T-cell (primary cell): ENCODE measurements around the gene DNAH11. TPM values are rescaled to one million over a fixed set of nuclear protein-coding genes. Genes with fewer than 3 reads are reported as not detected.
"Not testable (repeated sequence)": the region's sequence is repeated elsewhere in the genome, so short reads cannot be mapped to it uniquely, and the experiment has no call there.

Source experiments
- ATAC-seq, 4 experiments: fragments of 200-7000 bp in 3 of 4; fragments of 150-1000 bp in 1 of 4; cut with Tn5 transposase; replicated peaks in 1 of 4; 1 replicate in 3 of 4; 2 replicates in 1 of 4; pipeline ENCODE4 v1.10.0; 2021; ENCODE audit warnings: moderate library complexity in 3 of 4, mild to moderate bottlenecking in 2 of 4, moderate number of reproducible peaks in 1 of 4
- CTCF ChIA-PET, 2 donors: fragments of 300-600 bp; sonication (Branson Sonifier 250); formaldehyde crosslinking; loops; one replicate each; lab custom pipeline; 2022; ENCODE audit warnings: antibody characterized with exemption in 2 of 2; lab: Charles Lee
- POLR2A ChIA-PET, 2 donors: fragments of 300-600 bp; sonication (Branson Sonifier 250); formaldehyde crosslinking; loops; one replicate each; lab custom pipeline; 2022; ENCODE audit warnings: antibody characterized with exemption in 2 of 2; lab: Charles Lee
- DNase-seq, 35 experiments: peaks; one replicate each; pipeline versions ENCODE4 v3.0.0 to v3.0.0-alpha.2; 2013 to 2023
- H3K27ac ChIP-seq: one replicate; pipeline ENCODE4 v1.5.1; 2013; ENCODE audit warnings: low read length
- H3K27me3 ChIP-seq, 2 experiments: replicated peaks in 1 of 2; 1 replicate in 1 of 2; 2 replicates in 1 of 2; pipeline versions ENCODE4 v1.6.1 to v1.7.0; 2013; ENCODE audit warnings: low read length in 1 of 2, mixed read lengths in 1 of 2; ENCODE audit not compliant: control insufficient read depth in 2 of 2, insufficient read depth in 2 of 2; ENCODE audit errors: extremely low read depth in 1 of 2
- H3K36me3 ChIP-seq, 2 donors: 1 replicate in 1 of 2; 2 replicates in 1 of 2; pipeline versions ENCODE4 v1.6.1 to v1.7.0; 2013; ENCODE audit warnings: low read length in 1 of 2; ENCODE audit not compliant: control insufficient read depth in 2 of 2, insufficient read depth in 1 of 2; ENCODE audit errors: extremely low read depth in 1 of 2
- H3K4me1 ChIP-seq, 2 experiments: 1 replicate in 1 of 2; 2 replicates in 1 of 2; pipeline versions ENCODE4 v1.6.1 to v1.7.0; 2013; ENCODE audit warnings: low read length in 2 of 2, mixed read lengths in 1 of 2; ENCODE audit not compliant: insufficient read depth in 2 of 2, control insufficient read depth in 1 of 2; ENCODE audit errors: extremely low read depth in 1 of 2
- H3K4me3 ChIP-seq, 2 donors: 1 replicate in 1 of 2; 2 replicates in 1 of 2; pipeline versions ENCODE4 v1.5.1 to v1.7.0; 2013; ENCODE audit warnings: mild to moderate bottlenecking in 2 of 2, low read length in 1 of 2, moderate library complexity in 1 of 2; ENCODE audit not compliant: control insufficient read depth in 1 of 2; ENCODE audit errors: extremely low read depth in 1 of 2
- H3K9me3 ChIP-seq: 2 replicates; pipeline ENCODE4 v1.7.0; 2013
- H3K27ac Mint-ChIP-seq, 2 donors: one replicate each; pipeline ENCODE4 v1.8.0; 2020 to 2021; ENCODE audit warnings: mild to moderate bottlenecking in 2 of 2, mixed read lengths in 2 of 2
- H3K27me3 Mint-ChIP-seq, 2 donors: one replicate each; pipeline ENCODE4 v1.8.0; 2021 to 2022; ENCODE audit warnings: mixed read lengths in 2 of 2
- H3K36me3 Mint-ChIP-seq: one replicate; pipeline ENCODE4 v1.8.0; 2021; ENCODE audit warnings: mixed read lengths
- H3K4me1 Mint-ChIP-seq, 3 donors: one replicate each; pipeline ENCODE4 v1.8.0; 2020 to 2022; ENCODE audit warnings: mixed read lengths in 3 of 3, mild to moderate bottlenecking in 1 of 3
- H3K4me3 Mint-ChIP-seq, 3 donors: one replicate each; pipeline ENCODE4 v1.8.0; 2020 to 2022; ENCODE audit warnings: mild to moderate bottlenecking in 3 of 3, mixed read lengths in 3 of 3, moderate library complexity in 3 of 3
- H3K9me3 Mint-ChIP-seq, 3 donors: one replicate each; pipeline ENCODE4 v1.8.0; 2020 to 2022; ENCODE audit warnings: mixed read lengths in 3 of 3
- WGBS: methylation state at CpG from one replicate; pipeline ENCODE4 v1.1.5; 2013; ENCODE audit warnings: missing lambda C conversion rate; ENCODE audit not compliant: insufficient coverage; 5-methylcytosine and 5-hydroxymethylcytosine counted together
- total RNA-seq, 35 experiments: library from RNA in 6 of 35; stranded (reverse) in 6 of 35; fragments of 120-200 nt in 1 of 35; gene quantifications; one replicate each; pipeline versions ENCODE4 v1.2.1 to v1.2.4 and lab custom pipeline; 2013 to 2026

The DNAH11 gene
- total RNA-seq, 5 donors from 2014 or later (not counting 1 experiment from before 2014, with no cell fraction given): 0.06 to 0.83 (median 0.35) TPM

DNA sequence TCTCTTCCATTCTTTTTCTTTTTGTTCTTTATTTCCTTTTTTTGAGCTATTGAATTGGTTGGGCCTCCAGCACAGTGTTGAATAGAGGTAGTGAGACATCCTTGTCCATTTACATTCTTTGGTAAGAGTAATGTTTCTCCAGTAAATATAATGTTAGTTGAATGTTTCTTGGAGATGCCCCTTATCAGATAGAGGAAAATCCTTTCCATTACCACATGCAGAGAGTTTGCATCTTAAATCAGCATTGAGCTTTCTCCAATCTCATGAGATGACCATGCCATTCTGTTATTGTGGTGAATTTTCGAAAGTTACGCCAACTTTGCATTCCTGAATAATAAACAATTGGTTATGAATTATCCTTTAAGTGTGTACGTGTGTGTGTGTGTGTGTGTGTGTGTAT, 127.7 kb downstream of the DNAH11 start:
- no peak overlapping the region for H3K27ac ChIP-seq
- ChIA-PET CTCF (no interaction called here), POLR2A (no interaction called here)
- H3K4me3 ChIP-seq: no peak overlapping the region
- no peaks in the 10 kb centered on the region for H3K27me3 Mint-ChIP-seq
- H3K9me3 ChIP-seq: no peaks in the 10 kb centered on the region
- no peaks in the 10 kb centered on the region for H3K4me1 ChIP-seq
- H3K4me3 Mint-ChIP-seq: no peak overlapping the region
- no peaks in the 10 kb centered on the region for H3K36me3 Mint-ChIP-seq
- H3K9me3 Mint-ChIP-seq: no peaks in the 10 kb centered on the region
- H3K27me3 ChIP-seq: no peaks in the 10 kb centered on the region
- no peaks in the 10 kb centered on the region for H3K4me1 Mint-ChIP-seq
- ATAC-seq (no peak), DNase-seq (no peak)
- no peak overlapping the region for H3K27ac Mint-ChIP-seq
- WGBS: no CpG with 5 or more reads among the region's 3 CpGs
- H3K36me3 ChIP-seq: no peaks in the 10 kb centered on the region

- no peaks in the 10 kb centered on the region for H3K27me3 ChIP-seq
- H3K4me1 Mint-ChIP-seq: no peaks in the 10 kb centered on the region
- WGBS: 67% methylated on average over 1 of the region's 3 CpGs
- H3K4me1 ChIP-seq: no peaks in the 10 kb centered on the region
- no peak overlapping the region for H3K27ac ChIP-seq
- no peaks in the 10 kb centered on the region for H3K9me3 ChIP-seq
- DNase-seq (no peak), ATAC-seq (no peak)
- no peaks in the 10 kb centered on the region for H3K36me3 Mint-ChIP-seq
- no peaks in the 10 kb centered on the region for H3K9me3 Mint-ChIP-seq
- no peak overlapping the region for H3K27ac Mint-ChIP-seq
- no peaks in the 10 kb centered on the region for H3K36me3 ChIP-seq
- no peak overlapping the region for H3K4me3 ChIP-seq
- ChIA-PET POLR2A (interaction anchor here in 1 of 2 donors (0.7 kb wide), 1 partner anchor 817 kb away, joined by 3 read pairs; no protein-coding TSS in a partner anchor), CTCF (no interaction called here)
- H3K4me3 Mint-ChIP-seq: no peak overlapping the region
- no peaks in the 10 kb centered on the region for H3K27me3 Mint-ChIP-seq
Measured at GRCh38 chr7:21671859-21672258, 129.0 kb downstream of the DNAH11 start.

- no peak overlapping the region for H3K4me3 ChIP-seq
- no peaks in the 10 kb centered on the region for H3K36me3 ChIP-seq
- Mint-ChIP-seq H3K36me3 (no peaks in the 10 kb centered on the region), H3K9me3 (peaks cover 0 to 4% (median 0%) of the 10 kb centered on the region in 3 donors), H3K4me3 (no peak overlapping the region), H3K27me3 (no peaks in the 10 kb centered on the region), H3K27ac (no peak overlapping the region), H3K4me1 (no peaks in the 10 kb centered on the region)
- CTCF ChIA-PET: no interaction called here
- no peaks in the 10 kb centered on the region for H3K27me3 ChIP-seq
- H3K4me1 ChIP-seq: no peaks in the 10 kb centered on the region
- WGBS: 80% methylated on average over 3 of the region's 3 CpGs
- POLR2A ChIA-PET: no interaction called here
- DNase-seq (no peak), ATAC-seq (no peak)
- no peak overlapping the region for H3K27ac ChIP-seq
- H3K9me3 ChIP-seq: no peaks in the 10 kb centered on the region
Measured at GRCh38 chr7:21675255-21675654, 132.4 kb downstream of the DNAH11 start.

DNA sequence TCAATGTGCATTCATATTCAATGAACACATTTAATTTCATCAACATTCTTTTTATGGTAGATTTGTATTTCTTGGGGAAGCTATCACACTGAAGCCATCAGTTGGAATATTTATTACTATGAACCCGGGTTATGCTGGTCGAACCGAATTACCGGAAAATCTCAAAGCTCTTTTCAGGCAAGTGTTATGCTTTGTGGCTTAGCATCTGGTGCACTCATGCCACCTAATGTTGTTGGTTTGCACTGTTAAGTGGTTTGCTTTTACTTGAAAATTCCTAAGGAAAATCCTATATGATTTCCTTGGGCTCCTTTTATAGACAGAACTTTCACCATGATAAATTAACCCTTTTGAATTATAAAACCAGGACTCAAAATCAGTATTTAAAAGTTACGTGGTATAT, 147.9 kb downstream of the DNAH11 start:
- no peak overlapping the region for H3K4me3 Mint-ChIP-seq
- WGBS: no CpG with 5 or more reads among the region's 5 CpGs

DNA sequence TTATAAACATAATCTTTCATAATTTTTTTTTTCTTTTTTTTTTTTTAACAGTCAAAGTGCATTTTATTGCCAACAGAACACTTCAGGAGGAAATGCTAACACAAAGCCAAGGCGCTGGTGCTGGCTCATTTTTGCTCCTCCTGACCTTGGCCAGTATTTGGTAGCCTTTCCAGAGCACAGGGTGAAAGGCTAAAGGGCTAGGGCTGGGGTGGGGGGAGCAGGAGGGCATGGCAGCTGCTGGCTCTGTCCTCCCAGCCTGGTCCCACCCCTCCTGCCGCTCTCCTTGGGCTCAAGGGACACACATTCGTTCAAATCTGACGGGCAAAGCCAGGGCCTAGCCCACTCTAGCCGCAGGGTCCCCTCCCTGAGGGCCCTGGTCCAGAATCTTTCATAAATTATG, 148.3 kb downstream of the DNAH11 start:
- H3K27ac Mint-ChIP-seq, H3K9me3 Mint-ChIP-seq, H3K27ac ChIP-seq, H3K9me3 ChIP-seq, CTCF ChIA-PET, ATAC-seq, POLR2A ChIA-PET, DNase-seq, H3K36me3 Mint-ChIP-seq, H3K4me1 ChIP-seq, H3K4me1 Mint-ChIP-seq, H3K36me3 ChIP-seq, H3K27me3 ChIP-seq, H3K4me3 ChIP-seq, H3K4me3 Mint-ChIP-seq: not testable (repeated sequence)
- H3K27me3 Mint-ChIP-seq: peaks cover 0 to 13% of the 10 kb centered on the region in 2 donors
- WGBS: no CpG with 5 or more reads among the region's 5 CpGs

More for the DNA sequence above, 147.9 kb downstream of the DNAH11 start:
- Histone ChIP-seq H3K4me3 (no peak overlapping the region), H3K27ac (no peak overlapping the region), H3K27me3 (no peaks in the 10 kb centered on the region), H3K4me1 (no peaks in the 10 kb centered on the region), H3K9me3 (no peaks in the 10 kb centered on the region), H3K36me3 (no peaks in the 10 kb centered on the region)
- no peaks in the 10 kb centered on the region for H3K4me1 Mint-ChIP-seq
- no peaks in the 10 kb centered on the region for H3K36me3 Mint-ChIP-seq
- ATAC-seq (no peak), DNase-seq (no peak)
- H3K9me3 Mint-ChIP-seq: no peaks in the 10 kb centered on the region
- CTCF ChIA-PET: no interaction called here
- H3K27me3 Mint-ChIP-seq: peaks cover 0 to 13% of the 10 kb centered on the region in 2 donors
- H3K27ac Mint-ChIP-seq: no peak overlapping the region
- POLR2A ChIA-PET: no interaction called here

DNA sequence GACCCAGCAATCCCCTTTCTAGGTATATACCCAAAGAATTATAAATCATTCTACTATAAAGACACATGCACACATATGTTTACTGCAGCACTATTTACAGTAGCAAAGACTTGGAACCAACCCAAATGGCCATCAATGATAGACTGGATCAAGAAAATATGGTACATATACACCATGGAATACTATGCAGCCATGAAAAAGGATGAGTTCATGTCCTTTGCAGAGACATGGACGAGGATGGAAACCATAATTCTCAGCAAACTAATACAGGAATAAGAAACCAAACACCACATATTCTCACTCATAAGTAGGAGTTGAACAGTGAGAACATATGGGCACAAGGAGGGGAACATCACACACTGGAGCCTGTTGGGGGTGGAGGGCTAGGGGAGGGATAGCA, 157.7 kb downstream of the DNAH11 start:
- not testable (repeated sequence) for ATAC-seq, H3K36me3 ChIP-seq

GRCh38 chr7:21702303-21702702, 159.5 kb downstream of the DNAH11 start:
- H3K36me3 Mint-ChIP-seq: no peaks in the 10 kb centered on the region
- Histone ChIP-seq H3K4me1 (no peaks in the 10 kb centered on the region), H3K27me3 (peaks cover 0 to 3% of the 10 kb centered on the region in 2 experiments), H3K27ac (no peak overlapping the region), H3K9me3 (no peaks in the 10 kb centered on the region), H3K36me3 (no peaks in the 10 kb centered on the region), H3K4me3 (no peak overlapping the region)
- H3K9me3 Mint-ChIP-seq: peaks cover 0 to 2% (median 0%) of the 10 kb centered on the region in 3 donors
- peaks cover 2 to 15% of the 10 kb centered on the region in 2 donors for H3K27me3 Mint-ChIP-seq
- ChIA-PET CTCF (no interaction called here), POLR2A (no interaction called here)
- ATAC-seq (no peak), DNase-seq (no peak)
- WGBS: 92% methylated on average over 2 of the region's 3 CpGs
- no peak overlapping the region for H3K4me3 Mint-ChIP-seq
- H3K4me1 Mint-ChIP-seq: no peaks in the 10 kb centered on the region
- no peak overlapping the region for H3K27ac Mint-ChIP-seq

More for the DNA sequence above, 157.7 kb downstream of the DNAH11 start:
- H3K27me3 Mint-ChIP-seq: peaks cover 2 to 15% of the 10 kb centered on the region in 2 donors
- H3K27me3 ChIP-seq, H3K4me1 ChIP-seq, H3K9me3 ChIP-seq, H3K27ac Mint-ChIP-seq, H3K4me3 ChIP-seq, H3K9me3 Mint-ChIP-seq, H3K4me1 Mint-ChIP-seq, H3K27ac ChIP-seq, CTCF ChIA-PET, H3K36me3 Mint-ChIP-seq, DNase-seq, POLR2A ChIA-PET, H3K4me3 Mint-ChIP-seq: not testable (repeated sequence)
- WGBS: no CpG with 5 or more reads among the region's 1 CpG
